ENCODE measurements around the gene TNFRSF25. TPM values are rescaled to one million over a fixed set of nuclear protein-coding genes. Genes with fewer than 3 reads are reported as not detected.
A peak's percentile ranks its signal among the peaks of the same experiment; 100 is the strongest.

The TNFRSF25 gene
- total and polyA plus RNA-seq, 2 experiments from 2014 or later, result 3.1 to 5.6 TPM

DNA sequence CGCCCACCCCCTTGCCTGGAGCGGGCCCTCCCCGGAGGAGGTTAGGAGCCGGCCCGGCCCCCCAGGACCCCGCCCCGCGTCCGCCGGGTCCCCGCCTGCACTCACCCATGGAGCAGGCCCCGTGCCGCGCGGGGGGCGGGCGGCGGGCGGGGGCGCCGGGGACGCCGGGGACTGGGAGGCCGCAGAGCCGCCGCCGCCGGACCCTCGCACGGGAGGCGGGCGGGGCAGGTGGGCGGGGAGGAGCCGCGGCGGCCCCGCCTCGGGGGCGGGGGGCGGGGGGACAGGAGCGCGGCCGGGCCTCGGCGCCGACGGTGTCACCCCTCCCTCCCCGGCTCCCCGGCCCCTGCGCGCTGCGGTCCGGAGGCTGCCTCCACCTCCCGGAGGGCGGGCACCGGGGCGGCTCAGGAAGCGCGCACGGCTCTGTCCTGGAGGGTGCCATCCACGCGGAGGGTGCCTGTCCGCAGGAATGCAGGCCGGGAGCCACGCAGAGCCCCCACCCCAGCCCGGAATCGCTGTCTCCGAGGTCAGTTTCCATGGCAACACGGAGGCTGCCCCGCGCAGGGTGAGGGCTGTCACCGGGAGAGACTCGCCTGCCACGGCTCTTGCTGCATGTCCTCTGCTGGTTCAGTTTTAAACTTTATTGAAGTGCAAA, 31.4 kb upstream of the TNFRSF25 start:
- Histone ChIP-seq H3K4me3 (peak overlapping the region; percentile 81), H3K9me2 (ENCODE audit: insufficient read depth) (no peaks in the 10 kb centered on the region), H3K4me1 (ENCODE audit: insufficient read depth) (no peaks in the 10 kb centered on the region; the same call in 1 of the 2 replicates), H3K27me3 (replicated peaks; ENCODE audit: insufficient read depth) (no peaks in the 10 kb centered on the region), H3K4me2 (ENCODE audit: unreplicated experiment) (peak overlapping the region; percentile 89), H3K27ac (no peak overlapping the region), H3K9ac (peak overlapping the region; percentile 69), H4K20me1 (ENCODE audit: insufficient read depth) (no peaks in the 10 kb centered on the region), H3K9me3 (ENCODE audit: low read depth) (no peaks in the 10 kb centered on the region), H2AFZ (peak overlapping the region; percentile 91), H3K79me2 (ENCODE audit: insufficient read depth) (no peaks in the 10 kb centered on the region), H3F3A (ENCODE audit: insufficient read depth) (0 out of 2 replicates have a peak, but pooled peaks cover 4% of the 10 kb centered on the region), H3K36me3 (ENCODE audit: low read depth) (no peaks in the 10 kb centered on the region)
- in situ Hi-C loops (cut with MboI), result no loop called here
- TF ChIP-seq EZH2phosphoT487 (IDR thresholded peaks at IDR 0.05; ENCODE audit: insufficient read depth, low read depth) (no peak), EZH2 (IDR thresholded peaks at IDR 0.05; ENCODE audit: insufficient read depth, poor library complexity, severe bottlenecking) (no peak)
- WGBS, 2 experiments (ENCODE audit: low coverage in 1 of 2, low lambda C conversion rate in 2 of 2, missing lambda C conversion rate in 2 of 2), result 3 to 4% methylated on average over 14 to 52 of the region's 74 CpGs
- peak; percentile 61 for DNase-seq

DNA sequence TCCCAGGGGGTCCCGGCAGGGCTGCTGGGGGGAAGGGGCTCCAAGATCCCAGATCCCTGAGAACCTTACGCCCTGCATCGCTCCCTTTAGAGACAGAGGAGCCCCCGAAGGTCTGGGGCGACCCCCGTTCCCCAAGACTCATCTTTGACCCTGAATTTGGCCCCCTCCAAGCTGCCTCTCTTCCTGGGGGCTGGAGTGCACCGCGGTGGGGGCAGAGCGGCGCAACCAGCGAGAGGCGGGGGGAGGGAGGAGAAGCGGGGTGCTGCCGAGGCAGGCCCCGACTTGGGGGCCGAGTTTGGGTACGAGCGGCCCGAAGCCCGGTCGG, 30.9 kb upstream of the TNFRSF25 start:
- no peaks in the 10 kb centered on the region for H3K9me3 ChIP-seq (ENCODE audit: low read depth)
- peaks cover 5% of the 10 kb centered on the region for H3K4me1 ChIP-seq (ENCODE audit: insufficient read depth)
- in situ Hi-C loops (cut with MboI), result no loop called here
- WGBS, 2 experiments (ENCODE audit: low coverage in 1 of 2, low lambda C conversion rate in 2 of 2, missing lambda C conversion rate in 2 of 2), result 6 to 10% methylated on average over 8 to 20 of the region's 21 CpGs
- H3F3A ChIP-seq (ENCODE audit: insufficient read depth), result peaks cover 5% of the 10 kb centered on the region; the same call in 1 of the 2 replicates
- TF ChIP-seq EZH2phosphoT487 (IDR thresholded peaks at IDR 0.05; ENCODE audit: insufficient read depth, low read depth), result no peak
- TF ChIP-seq EZH2 (IDR thresholded peaks at IDR 0.05; ENCODE audit: insufficient read depth, poor library complexity, severe bottlenecking), result no peak
- peak overlapping the region; percentile 55 for H3K9ac ChIP-seq
- DNase-seq, result no peak
- no peak overlapping the region for H3K27ac ChIP-seq
- no peaks in the 10 kb centered on the region for H3K36me3 ChIP-seq (ENCODE audit: low read depth)
- H3K9me2 ChIP-seq (ENCODE audit: insufficient read depth), result no peaks in the 10 kb centered on the region
- no peaks in the 10 kb centered on the region for H4K20me1 ChIP-seq (ENCODE audit: insufficient read depth)
- H3K27me3 ChIP-seq (replicated peaks; ENCODE audit: insufficient read depth), result no peaks in the 10 kb centered on the region
- peak overlapping the region; percentile 72 for H2AFZ ChIP-seq
- peak overlapping the region; percentile 66 for H3K4me3 ChIP-seq
- H3K4me2 ChIP-seq (ENCODE audit: unreplicated experiment), result peak overlapping the region; percentile 69
- no peaks in the 10 kb centered on the region for H3K79me2 ChIP-seq (ENCODE audit: insufficient read depth)

DNA sequence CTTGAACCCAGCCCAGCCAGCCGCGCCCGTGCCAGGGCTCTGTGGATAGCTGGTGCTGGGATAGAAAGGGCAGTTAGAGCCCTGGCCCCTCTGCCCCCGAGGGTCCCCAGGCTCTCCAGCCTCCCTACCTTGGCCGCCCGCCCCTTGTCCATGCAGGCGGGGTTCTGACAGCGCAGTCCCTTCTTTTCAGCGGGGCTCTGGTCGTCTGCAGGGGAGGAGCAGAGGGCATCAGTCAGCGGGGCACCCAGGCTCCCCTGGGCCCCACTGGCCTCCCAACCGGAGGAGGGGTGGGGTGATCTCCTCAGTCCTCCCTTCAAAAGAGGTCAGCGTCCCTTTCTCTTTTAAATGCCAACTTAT, 30.4 kb upstream of the TNFRSF25 start:
- Histone ChIP-seq H3K27ac (no peak overlapping the region), H3K9ac (peak overlapping the region; percentile 55), H3K4me2 (ENCODE audit: unreplicated experiment) (peak overlapping the region; percentile 69), H3K79me2 (ENCODE audit: insufficient read depth) (no peaks in the 10 kb centered on the region), H3K27me3 (replicated peaks; ENCODE audit: insufficient read depth) (no peaks in the 10 kb centered on the region), H4K20me1 (ENCODE audit: insufficient read depth) (no peaks in the 10 kb centered on the region), H3K36me3 (ENCODE audit: low read depth) (no peaks in the 10 kb centered on the region), H2AFZ (peak overlapping the region; percentile 72; the same call in 1 of the 2 replicates), H3K9me2 (ENCODE audit: insufficient read depth) (no peaks in the 10 kb centered on the region), H3K9me3 (ENCODE audit: low read depth) (no peaks in the 10 kb centered on the region), H3F3A (ENCODE audit: insufficient read depth) (peaks cover 10% of the 10 kb centered on the region; the same call in 1 of the 2 replicates), H3K4me3 (peak overlapping the region; percentile 66), H3K4me1 (ENCODE audit: insufficient read depth) (peaks cover 9% of the 10 kb centered on the region)
- WGBS, 2 experiments (ENCODE audit: low coverage in 1 of 2, low lambda C conversion rate in 2 of 2, missing lambda C conversion rate in 2 of 2), result 41 to 46% methylated on average over 11 to 13 of the region's 13 CpGs
- in situ Hi-C loops (cut with MboI), result no loop called here
- no peak for TF ChIP-seq EZH2 (IDR thresholded peaks at IDR 0.05; ENCODE audit: insufficient read depth, poor library complexity, severe bottlenecking)
- TF ChIP-seq EZH2phosphoT487 (IDR thresholded peaks at IDR 0.05; ENCODE audit: insufficient read depth, low read depth), result no peak
- peak; percentile 31 for DNase-seq

DNA sequence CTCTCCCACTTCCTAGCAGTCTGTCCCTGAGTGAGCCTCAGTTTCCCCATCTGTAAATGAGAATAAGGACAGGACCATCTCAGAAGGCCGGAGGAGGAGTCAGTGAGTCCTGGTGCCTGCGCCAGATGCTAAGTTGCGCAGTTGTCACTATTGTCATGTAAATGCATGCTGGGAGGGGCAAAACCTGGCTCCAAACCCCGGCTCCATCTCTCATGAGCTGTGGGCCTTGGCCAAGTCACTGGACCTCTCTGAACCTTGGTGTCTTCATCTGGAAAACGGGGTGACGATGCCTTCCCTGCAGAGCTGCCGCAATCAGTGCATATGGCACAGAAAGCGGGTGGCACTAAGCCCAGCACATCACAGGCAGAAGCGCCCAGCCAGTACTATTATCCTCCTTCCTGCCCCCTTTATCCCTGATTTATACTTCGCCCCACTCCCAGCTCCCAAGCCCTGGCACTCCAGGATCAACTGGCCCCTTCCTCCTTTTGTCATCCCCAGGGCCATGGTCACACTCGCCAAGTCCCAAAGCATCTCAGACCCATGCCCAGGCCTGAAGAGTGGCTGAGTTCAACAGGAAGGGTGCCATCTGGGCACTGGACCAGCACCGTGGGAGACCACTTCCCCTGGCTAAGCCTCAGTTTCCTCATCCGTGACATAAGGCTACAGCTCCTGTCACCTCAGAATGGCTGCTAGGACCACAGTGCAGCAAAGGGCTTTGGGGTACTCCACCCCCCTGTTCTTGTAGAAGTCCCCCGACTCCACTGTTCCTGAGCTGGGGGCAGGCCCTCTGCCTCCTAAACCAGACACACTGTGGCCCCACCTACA, 29.8 kb upstream of the TNFRSF25 start:
- H3K9ac ChIP-seq, result no peak overlapping the region
- TF ChIP-seq EZH2phosphoT487 (IDR thresholded peaks at IDR 0.05; ENCODE audit: insufficient read depth, low read depth), result no peak
- no peak for TF ChIP-seq EZH2 (IDR thresholded peaks at IDR 0.05; ENCODE audit: insufficient read depth, poor library complexity, severe bottlenecking)
- no peak overlapping the region for H2AFZ ChIP-seq
- peaks cover 15% of the 10 kb centered on the region for H3K4me1 ChIP-seq (ENCODE audit: insufficient read depth)
- WGBS, 2 experiments (ENCODE audit: low coverage in 1 of 2, low lambda C conversion rate in 2 of 2, missing lambda C conversion rate in 2 of 2), result 68 to 76% methylated on average over 13 to 14 of the region's 14 CpGs
- H4K20me1 ChIP-seq (ENCODE audit: insufficient read depth), result no peaks in the 10 kb centered on the region
- H3K79me2 ChIP-seq (ENCODE audit: insufficient read depth), result no peaks in the 10 kb centered on the region
- no peak overlapping the region for H3K4me3 ChIP-seq
- no peaks in the 10 kb centered on the region for H3K9me3 ChIP-seq (ENCODE audit: low read depth)
- in situ Hi-C loops (cut with MboI), result no loop called here
- DNase-seq, result no peak
- no peak overlapping the region for H3K27ac ChIP-seq
- no peaks in the 10 kb centered on the region for H3K27me3 ChIP-seq (replicated peaks; ENCODE audit: insufficient read depth)
- H3F3A ChIP-seq (ENCODE audit: insufficient read depth), result peaks cover 15% of the 10 kb centered on the region; the same call in 1 of the 2 replicates
- no peaks in the 10 kb centered on the region for H3K9me2 ChIP-seq (ENCODE audit: insufficient read depth)
- H3K4me2 ChIP-seq (ENCODE audit: unreplicated experiment), result peak overlapping the region; percentile 69
- no peaks in the 10 kb centered on the region for H3K36me3 ChIP-seq (ENCODE audit: low read depth)
